Fibroblast of lung (primary cell): ENCODE results near the gene FGA. TPM values are rescaled to one million over a fixed set of nuclear protein-coding genes. Genes with fewer than 3 reads are reported as not detected.

ENCODE experiments used
- DNase-seq, 2 donors: peaks; one replicate each; pipeline versions ENCODE4 v3.0.0 to v3.0.0-alpha.2; 2010; ENCODE audit warnings: low read depth in 2 of 2
- H2AFZ ChIP-seq: 2 replicates; pipeline ENCODE4 v1.5.1; 2012; ENCODE audit warnings: low read length, control low read depth, inconsistent platforms
- H3K27ac ChIP-seq: 2 replicates; pipeline ENCODE4 v1.5.1; 2011; ENCODE audit warnings: low read length, control low read depth; ENCODE audit not compliant: insufficient read depth
- H3K27me3 ChIP-seq: 2 replicates; pipeline ENCODE4 v1.5.1; 2011; ENCODE audit warnings: mild to moderate bottlenecking, low read length; ENCODE audit not compliant: control insufficient read depth, insufficient read depth
- H3K36me3 ChIP-seq: 2 replicates; pipeline ENCODE4 v1.5.1; 2011; ENCODE audit warnings: low read length; ENCODE audit not compliant: control insufficient read depth, insufficient read depth
- H3K4me1 ChIP-seq: 2 replicates; pipeline ENCODE4 v1.5.1; 2011; ENCODE audit warnings: low read length; ENCODE audit not compliant: control insufficient read depth, insufficient read depth; ENCODE audit errors: extremely low read depth
- H3K4me2 ChIP-seq: 2 replicates; pipeline ENCODE4 v1.5.1; 2011; ENCODE audit warnings: low read length, control low read depth; ENCODE audit not compliant: insufficient read depth; ENCODE audit errors: extremely low read depth
- H3K4me3 ChIP-seq, 4 experiments: fragments of 200-600 bp in 1 of 4; sonication (generic) in 1 of 4; replicated peaks in 1 of 4; 2 replicates each; pipeline ENCODE4 v1.5.1; 2011 to 2016; ENCODE audit warnings: low read length in 4 of 4, low read depth in 3 of 4, mild to moderate bottlenecking in 3 of 4, control low read depth in 2 of 4, inconsistent platforms in 1 of 4, mixed read lengths in 1 of 4; ENCODE audit not compliant: insufficient read depth in 1 of 4; ENCODE audit errors: control extremely low read depth in 1 of 4
- H3K79me2 ChIP-seq: 2 replicates; pipeline ENCODE4 v1.5.1; 2012; ENCODE audit warnings: mild to moderate bottlenecking, low read length, inconsistent platforms; ENCODE audit not compliant: control insufficient read depth, insufficient read depth
- H3K9ac ChIP-seq: 2 replicates; pipeline ENCODE4 v1.5.1; 2011; ENCODE audit warnings: mild to moderate bottlenecking, low read length, control low read depth; ENCODE audit not compliant: insufficient read depth
- H3K9me3 ChIP-seq: 2 replicates; pipeline ENCODE4 v1.5.1; 2012; ENCODE audit warnings: low read depth, low read length; ENCODE audit not compliant: control insufficient read depth, insufficient read depth
- H4K20me1 ChIP-seq: 2 replicates; pipeline ENCODE4 v1.5.1; 2011; ENCODE audit warnings: low read length; ENCODE audit not compliant: control insufficient read depth, insufficient read depth; ENCODE audit errors: extremely low read depth
- EZH2 ChIP-seq: IDR thresholded peaks from 2 replicates; pipeline ENCODE4 v1.5.1; 2012; ENCODE audit warnings: low read length, control low read depth, mild to moderate bottlenecking; ENCODE audit errors: missing control alignments
- polyA plus RNA-seq, 2 donors: library from polyadenylated mRNA; depleted of rRNA in 1 of 2; stranded (reverse) in 1 of 2; unstranded in 1 of 2; fragments of >200 nt; gene quantifications; 2 replicates each; pipeline ENCODE4 v1.2.1, GENCODE V29; 2011 to 2012; ENCODE audit warnings: missing spikeins in 1 of 2
- total RNA-seq: library from RNA; depleted of rRNA; stranded (reverse); fragments of >200 nt; gene quantifications from 2 replicates; pipeline ENCODE4 v1.2.1, GENCODE V29; 2014
- TF ChIP-seq, protein P1 (sequence below), 2 donors: IDR thresholded peaks in 1 of 2; conservative IDR thresholded peaks in 1 of 2; 1 replicate in 1 of 2; 2 replicates in 1 of 2; pipeline ENCODE4 v1.5.1; 2011 to 2012; ENCODE audit warnings: low read length in 2 of 2, control low read depth in 1 of 2, inconsistent platforms in 1 of 2, low read depth in 1 of 2, mild to moderate bottlenecking in 1 of 2

The FGA gene
- total and polyA plus RNA-seq, 2 donors (not counting 1 experiment from before 2014, with no cell fraction given): not detected

GRCh38 chr4:154586296-154587033 is 4.1 kb downstream of the FGA start:
- no peaks in the 10 kb centered on the region for H3K4me1 ChIP-seq
- no peak for TF ChIP-seq EZH2
- TF ChIP-seq, protein P1, sequence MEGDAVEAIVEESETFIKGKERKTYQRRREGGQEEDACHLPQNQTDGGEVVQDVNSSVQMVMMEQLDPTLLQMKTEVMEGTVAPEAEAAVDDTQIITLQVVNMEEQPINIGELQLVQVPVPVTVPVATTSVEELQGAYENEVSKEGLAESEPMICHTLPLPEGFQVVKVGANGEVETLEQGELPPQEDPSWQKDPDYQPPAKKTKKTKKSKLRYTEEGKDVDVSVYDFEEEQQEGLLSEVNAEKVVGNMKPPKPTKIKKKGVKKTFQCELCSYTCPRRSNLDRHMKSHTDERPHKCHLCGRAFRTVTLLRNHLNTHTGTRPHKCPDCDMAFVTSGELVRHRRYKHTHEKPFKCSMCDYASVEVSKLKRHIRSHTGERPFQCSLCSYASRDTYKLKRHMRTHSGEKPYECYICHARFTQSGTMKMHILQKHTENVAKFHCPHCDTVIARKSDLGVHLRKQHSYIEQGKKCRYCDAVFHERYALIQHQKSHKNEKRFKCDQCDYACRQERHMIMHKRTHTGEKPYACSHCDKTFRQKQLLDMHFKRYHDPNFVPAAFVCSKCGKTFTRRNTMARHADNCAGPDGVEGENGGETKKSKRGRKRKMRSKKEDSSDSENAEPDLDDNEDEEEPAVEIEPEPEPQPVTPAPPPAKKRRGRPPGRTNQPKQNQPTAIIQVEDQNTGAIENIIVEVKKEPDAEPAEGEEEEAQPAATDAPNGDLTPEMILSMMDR (conservative IDR thresholded peaks at IDR 0.05 in 1 of 2, IDR thresholded peaks at IDR 0.05 in 1 of 2; ENCODE audit: low read depth in 1 of 2, low read length in 2 of 2): no peak
- no peaks in the 10 kb centered on the region for H3K9me3 ChIP-seq
- no peak overlapping the region for H3K27ac ChIP-seq
- H3K4me2 ChIP-seq: no peak overlapping the region
- no peaks in the 10 kb centered on the region for H4K20me1 ChIP-seq
- no peak overlapping the region for H2AFZ ChIP-seq
- no peak for DNase-seq
- H3K4me3 ChIP-seq: no peak overlapping the region
- no peaks in the 10 kb centered on the region for H3K36me3 ChIP-seq
- no peaks in the 10 kb centered on the region for H3K79me2 ChIP-seq
- no peak overlapping the region for H3K9ac ChIP-seq
- H3K27me3 ChIP-seq: no peaks in the 10 kb centered on the region

- TF ChIP-seq, protein P1 (conservative IDR thresholded peaks at IDR 0.05 in 1 of 2, IDR thresholded peaks at IDR 0.05 in 1 of 2; ENCODE audit: low read depth in 1 of 2, low read length in 2 of 2): no peak
- no peak for TF ChIP-seq EZH2
- H3K4me3 ChIP-seq: no peak overlapping the region
- H3K9ac ChIP-seq: no peak overlapping the region
- H3K36me3 ChIP-seq: no peaks in the 10 kb centered on the region
- no peak overlapping the region for H3K4me2 ChIP-seq
- no peaks in the 10 kb centered on the region for H4K20me1 ChIP-seq
- no peak for DNase-seq
- no peaks in the 10 kb centered on the region for H3K79me2 ChIP-seq
- no peak overlapping the region for H2AFZ ChIP-seq
- no peaks in the 10 kb centered on the region for H3K27me3 ChIP-seq
- H3K9me3 ChIP-seq: no peaks in the 10 kb centered on the region
- no peaks in the 10 kb centered on the region for H3K4me1 ChIP-seq
- no peak overlapping the region for H3K27ac ChIP-seq
Measured at GRCh38 chr4:154585369-154586018, 5.0 kb downstream of the FGA start.

DNA sequence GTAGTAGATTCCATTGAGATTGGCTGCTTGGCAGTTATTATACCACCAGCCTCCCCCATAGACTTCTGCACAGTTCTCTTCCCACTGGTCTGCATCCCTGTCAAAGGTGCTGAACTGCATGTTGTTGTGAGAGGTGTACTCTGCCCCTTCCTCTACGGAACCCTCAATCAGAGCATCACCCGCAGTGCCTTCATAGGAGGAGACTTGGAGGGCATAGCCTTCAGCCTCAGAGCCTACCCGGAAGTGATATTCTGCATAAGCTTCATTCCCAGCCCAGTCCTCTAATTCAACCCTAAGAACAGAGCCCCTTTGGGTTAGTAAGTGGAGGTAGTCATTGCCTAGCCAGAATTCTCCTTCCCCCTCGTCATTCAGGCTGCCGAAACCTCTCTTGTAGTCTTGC is 6.3 kb downstream of the FGA start:
- Histone ChIP-seq H3K4me2 (no peak overlapping the region), H3K9me3 (no peaks in the 10 kb centered on the region), H3K36me3 (no peaks in the 10 kb centered on the region), H3K4me1 (no peaks in the 10 kb centered on the region), H4K20me1 (no peaks in the 10 kb centered on the region), H3K27me3 (no peaks in the 10 kb centered on the region), H3K79me2 (no peaks in the 10 kb centered on the region), H3K4me3 (no peak overlapping the region), H3K9ac (no peak overlapping the region), H2AFZ (no peak overlapping the region), H3K27ac (no peak overlapping the region)
- TF ChIP-seq, protein P1 (conservative IDR thresholded peaks at IDR 0.05 in 1 of 2, IDR thresholded peaks at IDR 0.05 in 1 of 2; ENCODE audit: low read depth in 1 of 2, low read length in 2 of 2): no peak
- TF ChIP-seq EZH2: no peak
- no peak for DNase-seq
